ENCODE results near the gene RGS6.

DNA sequence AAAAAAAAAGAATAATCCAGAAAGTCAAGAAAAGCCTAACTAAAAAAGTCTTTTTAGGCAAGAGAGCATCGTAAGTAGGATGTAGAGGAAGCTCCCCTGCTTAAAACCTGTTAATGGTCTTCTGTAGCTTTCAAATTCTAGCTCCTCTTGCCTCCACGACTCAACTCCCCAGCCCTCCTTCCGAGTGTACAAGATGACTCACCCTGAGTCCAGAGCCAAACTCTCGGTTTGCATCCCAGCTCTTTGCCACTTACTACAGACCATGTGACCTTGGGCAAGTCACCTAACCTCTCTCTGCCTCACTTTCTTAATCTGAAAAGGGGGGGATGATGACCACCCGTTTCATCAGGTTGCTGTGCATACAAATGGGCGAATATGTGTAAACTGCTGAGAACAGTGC, 501.3 kb downstream of the RGS6 start:
- TF ChIP-seq POLR2A (IDR thresholded peaks at IDR 0.05): no peak
- TF ChIP-seq, protein P1, sequence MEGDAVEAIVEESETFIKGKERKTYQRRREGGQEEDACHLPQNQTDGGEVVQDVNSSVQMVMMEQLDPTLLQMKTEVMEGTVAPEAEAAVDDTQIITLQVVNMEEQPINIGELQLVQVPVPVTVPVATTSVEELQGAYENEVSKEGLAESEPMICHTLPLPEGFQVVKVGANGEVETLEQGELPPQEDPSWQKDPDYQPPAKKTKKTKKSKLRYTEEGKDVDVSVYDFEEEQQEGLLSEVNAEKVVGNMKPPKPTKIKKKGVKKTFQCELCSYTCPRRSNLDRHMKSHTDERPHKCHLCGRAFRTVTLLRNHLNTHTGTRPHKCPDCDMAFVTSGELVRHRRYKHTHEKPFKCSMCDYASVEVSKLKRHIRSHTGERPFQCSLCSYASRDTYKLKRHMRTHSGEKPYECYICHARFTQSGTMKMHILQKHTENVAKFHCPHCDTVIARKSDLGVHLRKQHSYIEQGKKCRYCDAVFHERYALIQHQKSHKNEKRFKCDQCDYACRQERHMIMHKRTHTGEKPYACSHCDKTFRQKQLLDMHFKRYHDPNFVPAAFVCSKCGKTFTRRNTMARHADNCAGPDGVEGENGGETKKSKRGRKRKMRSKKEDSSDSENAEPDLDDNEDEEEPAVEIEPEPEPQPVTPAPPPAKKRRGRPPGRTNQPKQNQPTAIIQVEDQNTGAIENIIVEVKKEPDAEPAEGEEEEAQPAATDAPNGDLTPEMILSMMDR (IDR thresholded peaks at IDR 0.05): no peak

Data from thyroid gland (tissue), 4 donors.